Thyroid gland (tissue), 4 donors: ENCODE data around the gene RNF121. TPM values are rescaled to one million over a fixed set of nuclear protein-coding genes. Genes with fewer than 3 reads are reported as not detected.

Experiments used
- DNase-seq, 2 donors: peaks; one replicate each; pipeline ENCODE4 v3.0.0-alpha.2; 2019
- H3K27ac ChIP-seq, 3 donors: fragments of 200-600 bp; sonication (generic); 1 replicate in 2 of 3; 2 replicates in 1 of 3; pipeline ENCODE4 v1.5.1; 2016 to 2019; ENCODE audit warnings: mild to moderate bottlenecking in 1 of 3, moderate library complexity in 1 of 3
- H3K27me3 ChIP-seq: fragments of 200-600 bp; sonication (generic); one replicate; pipeline ENCODE4 v1.5.1; 2019
- H3K36me3 ChIP-seq, 2 donors: fragments of 200-600 bp; sonication (generic); one replicate each; pipeline ENCODE4 v1.5.1; 2016 to 2019
- H3K4me1 ChIP-seq, 2 donors: fragments of 200-600 bp; sonication (generic); one replicate each; pipeline ENCODE4 v1.5.1; 2017 to 2019
- H3K4me3 ChIP-seq, 3 donors: fragments of 200-600 bp; sonication (generic); replicated peaks in 1 of 3; 1 replicate in 2 of 3; 2 replicates in 1 of 3; pipeline ENCODE4 v1.5.1; 2016; ENCODE audit warnings: mild to moderate bottlenecking in 1 of 3
- H3K9me3 ChIP-seq: fragments of 200-600 bp; sonication (generic); one replicate; pipeline ENCODE4 v1.5.1; 2017
- CTCF ChIP-seq, 6 experiments: fragments of 200-600 bp in 3 of 6; fragments of 450-650 bp in 3 of 6; sonication (generic) in 3 of 6; IDR thresholded peaks; one replicate each; pipeline ENCODE4 v1.5.1; 2016 to 2019; ENCODE audit warnings: antibody characterized with exemption in 6 of 6, mild to moderate bottlenecking in 2 of 6, inconsistent platforms in 1 of 6, moderate library complexity in 1 of 6
- POLR2A ChIP-seq, 2 donors: fragments of 450-650 bp; IDR thresholded peaks; one replicate each; pipeline ENCODE4 v1.6.1; 2017; ENCODE audit warnings: antibody characterized with exemption in 2 of 2, mild to moderate bottlenecking in 2 of 2, moderate library complexity in 1 of 2
- WGBS, 2 donors: methylation state at CpG; one replicate each; pipeline ENCODE4 v1.1.5; 2017; 5-methylcytosine and 5-hydroxymethylcytosine counted together
- intact Hi-C: fragments of 100-400 bp; cut with DNase I; formaldehyde crosslinking; loops from one replicate; pipeline ENCODE4 v1.15.1; 2023
- total RNA-seq, 4 donors: library from RNA; depleted of rRNA; stranded (reverse); fragments of >200 nt; gene quantifications; one replicate each; pipeline ENCODE4 v1.2.3, GENCODE V29; 2016

RNF121 gene
- total RNA-seq, 4 donors from 2014 or later, result 41.9 to 64.4 (median 54.7) TPM

DNA sequence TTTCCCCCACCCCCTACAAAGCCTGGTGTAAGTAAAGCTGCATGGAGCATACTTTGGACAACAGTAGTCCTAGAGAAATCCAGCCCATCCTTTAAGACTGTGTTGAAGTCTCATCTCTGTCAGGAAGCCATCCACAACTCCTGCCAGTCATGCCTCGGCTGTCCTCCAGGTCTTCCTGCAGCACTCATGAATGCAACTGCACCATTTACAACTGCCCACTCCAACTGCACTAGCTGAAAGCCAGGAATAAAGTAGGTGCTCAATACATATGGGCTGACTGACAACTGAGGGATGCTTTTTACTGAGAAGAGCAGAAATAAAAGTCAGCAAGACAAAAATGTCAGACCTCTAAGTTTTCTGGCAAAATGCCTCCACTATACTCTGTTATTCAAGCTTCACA is 97.2 kb downstream of the RNF121 start:
- Histone ChIP-seq H3K9me3 (no peaks in the 10 kb centered on the region), H3K4me3 (no peak overlapping the region), H3K36me3 (peaks cover 46 to 52% of the 10 kb centered on the region in 2 donors), H3K27ac (peak overlapping the region in 1 of 3 donors; percentile 5), H3K4me1 (peaks cover 21 to 38% of the 10 kb centered on the region in 2 donors), H3K27me3 (no peaks in the 10 kb centered on the region)
- WGBS, 2 donors, result 50 to 75% methylated on average over 1 of the region's 1 CpG
- intact Hi-C loops, result no loop called here
- DNase-seq, result no peak
- TF ChIP-seq CTCF (IDR thresholded peaks at IDR 0.05), result no peak
- no peak for TF ChIP-seq POLR2A (IDR thresholded peaks at IDR 0.05)

DNA sequence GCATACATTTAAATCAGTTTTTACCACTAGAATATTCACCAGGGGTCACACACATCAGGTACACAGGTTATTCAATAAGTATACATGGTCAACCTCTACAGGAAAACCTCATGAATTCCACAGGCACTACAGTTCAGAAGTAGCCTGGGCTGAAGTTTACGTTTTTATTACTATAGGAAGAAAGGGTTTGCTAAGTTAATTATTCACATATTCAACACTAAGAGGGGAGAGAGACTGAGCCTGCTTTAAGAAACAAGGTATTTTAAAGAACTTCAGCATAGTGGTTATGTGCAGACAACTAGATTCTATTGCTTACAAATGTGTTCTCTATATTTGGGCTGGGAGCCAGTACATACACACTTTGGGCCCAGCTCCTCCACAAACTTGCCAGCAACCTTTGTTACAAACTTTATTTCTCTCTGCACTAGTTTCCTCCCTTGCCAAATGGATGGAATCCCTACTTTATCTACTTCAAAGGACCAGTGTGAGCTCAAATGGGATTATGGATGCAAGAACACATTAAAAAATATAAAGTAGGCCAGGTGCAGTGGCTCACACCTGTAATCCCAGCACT is 101.7 kb downstream of the RNF121 start:
- 54 to 74% methylated on average over 1 of the region's 1 CpG for WGBS, 2 donors
- DNase-seq, result no peak
- Histone ChIP-seq H3K36me3 (peaks cover 33 to 39% of the 10 kb centered on the region in 2 donors), H3K9me3 (no peaks in the 10 kb centered on the region), H3K4me3 (no peak overlapping the region), H3K27ac (peak overlapping the region in 1 of 3 donors; percentile 36), H3K4me1 (peaks cover 22 to 40% of the 10 kb centered on the region in 2 donors), H3K27me3 (no peaks in the 10 kb centered on the region)
- intact Hi-C loops, result no loop called here
- TF ChIP-seq POLR2A (IDR thresholded peaks at IDR 0.05) (no peak), CTCF (IDR thresholded peaks at IDR 0.05) (no peak)

GRCh38 chr11:72036687-72037086 is 107.8 kb downstream of the RNF121 start:
- no peak overlapping the region for H3K4me3 ChIP-seq
- WGBS, 2 donors, result 57 to 64% methylated on average over 3 of the region's 3 CpGs
- intact Hi-C loops, result no loop called here
- peaks cover 36 to 51% of the 10 kb centered on the region in 2 donors for H3K4me1 ChIP-seq
- DNase-seq, result no peak
- no peak overlapping the region for H3K27ac ChIP-seq
- H3K36me3 ChIP-seq, result peaks cover 16 to 19% of the 10 kb centered on the region in 2 donors
- no peaks in the 10 kb centered on the region for H3K9me3 ChIP-seq
- TF ChIP-seq POLR2A (IDR thresholded peaks at IDR 0.05) (no peak), CTCF (IDR thresholded peaks at IDR 0.05) (no peak)
- no peaks in the 10 kb centered on the region for H3K27me3 ChIP-seq

DNA sequence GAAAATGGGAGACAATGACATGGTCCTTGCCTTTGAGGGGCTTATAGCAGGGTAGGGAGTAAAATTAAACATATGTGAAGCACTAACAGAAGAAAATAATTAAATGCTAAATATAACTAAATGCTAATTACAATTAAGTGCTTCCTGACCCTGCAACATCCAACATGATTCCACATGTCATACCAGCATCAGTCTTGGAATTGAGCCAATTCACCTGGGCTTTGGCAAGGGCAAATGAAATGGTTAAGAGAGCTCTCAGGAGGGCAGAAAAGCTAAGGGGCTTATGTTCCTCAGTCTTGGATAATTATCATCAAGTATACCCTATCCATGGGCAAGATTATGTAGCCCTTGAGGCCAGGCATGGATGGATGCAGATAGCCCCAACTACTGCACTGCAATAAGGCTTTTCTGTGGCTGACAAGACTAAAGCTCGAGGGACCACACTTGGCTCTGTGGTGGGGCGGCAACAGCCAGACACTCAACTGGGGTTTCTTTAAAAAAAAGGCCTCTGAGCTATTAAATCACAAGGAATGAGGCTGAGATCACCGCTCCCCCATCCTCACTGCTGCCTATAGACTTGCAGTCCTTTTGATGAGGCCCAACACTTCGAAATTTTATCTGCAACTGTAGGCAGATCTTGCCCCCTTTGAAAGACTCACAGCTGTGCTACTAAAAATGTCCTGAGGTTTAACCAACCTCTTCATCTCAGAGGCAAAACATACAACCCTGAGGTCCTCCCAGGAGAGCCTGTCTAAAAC is 108.9 kb downstream of the RNF121 start:
- DNase-seq, result no peak
- intact Hi-C loops, result no loop called here
- TF ChIP-seq CTCF (IDR thresholded peaks at IDR 0.05), result no peak
- TF ChIP-seq POLR2A (IDR thresholded peaks at IDR 0.05), result no peak
- Histone ChIP-seq H3K4me3 (no peak overlapping the region), H3K9me3 (no peaks in the 10 kb centered on the region), H3K4me1 (peaks cover 47 to 58% of the 10 kb centered on the region in 2 donors), H3K27ac (peak overlapping the region; percentile 92 to 100 (median 95)), H3K36me3 (peaks cover 9 to 14% of the 10 kb centered on the region in 2 donors), H3K27me3 (no peaks in the 10 kb centered on the region)
- 31 to 44% methylated on average over 4 of the region's 4 CpGs for WGBS, 2 donors

GRCh38 chr11:72038491-72038890 is 109.6 kb downstream of the RNF121 start:
- H3K27me3 ChIP-seq, result no peaks in the 10 kb centered on the region
- H3K27ac ChIP-seq, result peak overlapping the region; percentile 92 to 100 (median 95)
- intact Hi-C loops, result no loop called here
- no peaks in the 10 kb centered on the region for H3K9me3 ChIP-seq
- peaks cover 7 to 8% of the 10 kb centered on the region in 2 donors for H3K36me3 ChIP-seq
- WGBS, 2 donors, result 6 to 8% methylated on average over 2 of the region's 2 CpGs
- DNase-seq, result peak; percentile 43 to 47
- H3K4me1 ChIP-seq, result peaks cover 48 to 60% of the 10 kb centered on the region in 2 donors
- TF ChIP-seq POLR2A (IDR thresholded peaks at IDR 0.05) (peak in 1 of 2 donors; percentile 19), CTCF (IDR thresholded peaks at IDR 0.05) (no peak)
- H3K4me3 ChIP-seq, result peak overlapping the region in 1 of 3 donors; percentile 39
